ENCODE data around the gene STX3. TPM values are rescaled to one million over a fixed set of nuclear protein-coding genes. Genes with fewer than 3 reads are reported as not detected.

Gene STX3
- total RNA-seq, 2 donors from 2014 or later = 25.7 to 32.2 TPM

- no peaks in the 10 kb centered on the region for H3K9me3 ChIP-seq
- peak overlapping the region; percentile 96 to 97 for H3K27ac ChIP-seq
- peak; percentile 95 for TF ChIP-seq CTCF (IDR thresholded peaks at IDR 0.05)
Measured at GRCh38 chr11:59753650-59754493, 1.3 kb upstream of the STX3 start.

GRCh38 chr11:59754494-59754858 lies 700 bp upstream of the STX3 start:
- peak overlapping the region; percentile 96 to 97 for H3K27ac ChIP-seq
- DNase-seq (ENCODE audit: low spot score) = no peak
- H3K36me3 ChIP-seq = no peaks in the 10 kb centered on the region
- H3K4me3 ChIP-seq = peak overlapping the region; percentile 99
- H3K27me3 ChIP-seq (replicated peaks; ENCODE audit: insufficient read depth) = no peaks in the 10 kb centered on the region
- H3K4me1 ChIP-seq (ENCODE audit: control insufficient read depth in 1 of 2, low read depth in 2 of 2) = peaks cover 7 to 13% of the 10 kb centered on the region in 2 donors
- H3K9me3 ChIP-seq = no peaks in the 10 kb centered on the region
- ATAC-seq (ENCODE audit: insufficient number of reproducible peaks, low FRiP score, low read depth) = no peak
- TF ChIP-seq CTCF (IDR thresholded peaks at IDR 0.05) = no peak

More at GRCh38 chr11:59753650-59754493, 1.3 kb upstream of the STX3 start:
- ATAC-seq (ENCODE audit: insufficient number of reproducible peaks, low FRiP score, low read depth) (peak; percentile 74), DNase-seq (ENCODE audit: low spot score) (peak; percentile 55)
- Histone ChIP-seq H3K4me1 (ENCODE audit: control insufficient read depth in 1 of 2, low read depth in 2 of 2) (peaks cover 7 to 13% of the 10 kb centered on the region in 2 donors), H3K4me3 (peak overlapping the region; percentile 99), H3K36me3 (no peaks in the 10 kb centered on the region), H3K27me3 (replicated peaks; ENCODE audit: insufficient read depth) (no peaks in the 10 kb centered on the region)

- no peak for TF ChIP-seq CTCF (IDR thresholded peaks at IDR 0.05)
- DNase-seq (ENCODE audit: low spot score) = peak; percentile 52
- Histone ChIP-seq H3K27ac (peak overlapping the region; percentile 96 to 97), H3K36me3 (no peaks in the 10 kb centered on the region), H3K4me1 (ENCODE audit: control insufficient read depth in 1 of 2, low read depth in 2 of 2) (peaks cover 7 to 13% of the 10 kb centered on the region in 2 donors), H3K27me3 (replicated peaks; ENCODE audit: insufficient read depth) (no peaks in the 10 kb centered on the region), H3K9me3 (no peaks in the 10 kb centered on the region), H3K4me3 (peak overlapping the region; percentile 99)
- peak; percentile 92 for ATAC-seq (ENCODE audit: insufficient number of reproducible peaks, low FRiP score, low read depth)
Measured at GRCh38 chr11:59755701-59756557, 753 bp downstream of the STX3 start.

- H3K36me3 ChIP-seq = no peaks in the 10 kb centered on the region
- TF ChIP-seq CTCF (IDR thresholded peaks at IDR 0.05) = no peak
- H3K4me3 ChIP-seq = peak overlapping the region; percentile 99
- H3K27ac ChIP-seq = peak overlapping the region; percentile 96 to 97
- ATAC-seq (ENCODE audit: insufficient number of reproducible peaks, low FRiP score, low read depth) (no peak), DNase-seq (ENCODE audit: low spot score) (no peak)
- peaks cover 7 to 13% of the 10 kb centered on the region in 2 donors for H3K4me1 ChIP-seq (ENCODE audit: control insufficient read depth in 1 of 2, low read depth in 2 of 2)
- H3K9me3 ChIP-seq = no peaks in the 10 kb centered on the region
- H3K27me3 ChIP-seq (replicated peaks; ENCODE audit: insufficient read depth) = no peaks in the 10 kb centered on the region
Measured at GRCh38 chr11:59756558-59756840, 1.3 kb downstream of the STX3 start.

GRCh38 chr11:59756845-59757244 lies 1.7 kb downstream of the STX3 start:
- ATAC-seq (ENCODE audit: insufficient number of reproducible peaks, low FRiP score, low read depth) = no peak
- TF ChIP-seq CTCF (IDR thresholded peaks at IDR 0.05) = no peak
- no peaks in the 10 kb centered on the region for H3K9me3 ChIP-seq
- DNase-seq (ENCODE audit: low spot score) = no peak
- H3K4me3 ChIP-seq = peak overlapping the region; percentile 99
- peaks cover 7 to 13% of the 10 kb centered on the region in 2 donors for H3K4me1 ChIP-seq (ENCODE audit: control insufficient read depth in 1 of 2, low read depth in 2 of 2)
- peak overlapping the region; percentile 96 to 97 for H3K27ac ChIP-seq
- no peaks in the 10 kb centered on the region for H3K27me3 ChIP-seq (replicated peaks; ENCODE audit: insufficient read depth)
- no peaks in the 10 kb centered on the region for H3K36me3 ChIP-seq

Data from thoracic aorta (tissue), 2 donors.